ENCODE measurements around the gene CTDSPL. TPM values are rescaled to one million over a fixed set of nuclear protein-coding genes. Genes with fewer than 3 reads are reported as not detected.

The CTDSPL gene
- total and polyA plus RNA-seq, 2 of the 13 experiments (the other 11 are each of a cell fraction or from before 2014, with no cell fraction given): 26.1 to 142 TPM

DNA sequence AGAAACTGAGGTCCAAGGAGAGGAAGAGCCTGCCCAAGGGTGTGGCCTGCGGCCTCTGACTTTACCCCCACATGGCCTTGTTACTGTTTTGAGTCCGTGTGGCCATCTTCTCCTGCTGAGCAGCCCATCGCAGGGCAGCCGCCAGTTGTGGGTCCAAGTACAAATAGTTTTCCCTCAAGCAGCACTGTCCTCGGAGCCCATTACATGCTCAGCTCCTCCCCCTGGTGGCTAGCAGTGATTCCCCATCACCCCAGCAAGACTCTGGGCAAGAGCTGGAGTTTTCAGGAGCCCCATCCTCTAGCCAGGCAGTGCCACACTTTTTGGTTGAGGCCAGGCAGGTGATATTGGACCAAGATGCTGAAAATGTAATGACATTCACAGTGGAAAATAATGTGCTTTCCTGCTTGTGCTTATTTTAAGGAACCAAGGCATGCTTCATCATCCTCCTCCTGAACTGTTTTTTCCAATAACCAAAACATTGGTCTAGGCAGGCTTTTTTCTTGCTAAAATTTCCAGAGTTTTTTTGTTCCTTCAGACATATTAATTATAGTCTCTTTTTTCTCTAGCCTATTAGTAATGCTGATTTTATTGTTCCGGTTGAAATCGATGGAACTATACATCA lies 105.7 kb downstream of the CTDSPL start (continued):
- no peak for TF ChIP-seq ZBTB44 (CRISPR knock-in tag; IDR thresholded peaks at IDR 0.05)
- no peak for TF ChIP-seq ZNF674 (CRISPR knock-in tag; IDR thresholded peaks at IDR 0.05; ENCODE audit: low read depth)
- TF ChIP-seq SMAD3 (CRISPR knock-in tag; IDR thresholded peaks at IDR 0.05): 0 out of 2 replicates have a peak, but pooled peaks have one; percentile 32
- TF ChIP-seq ZNF547 (CRISPR knock-in tag; IDR thresholded peaks at IDR 0.05): no peak
- TF ChIP-seq ZNF83 (CRISPR knock-in tag; IDR thresholded peaks at IDR 0.05; ENCODE audit: borderline replicate concordance): no peak
- no peak for TF ChIP-seq NCOA2 (CRISPR knock-in tag; IDR thresholded peaks at IDR 0.05)
- 0 out of 2 replicates have a peak, but pooled peaks have one; percentile 25 for TF ChIP-seq ZNF609 (CRISPR knock-in tag; IDR thresholded peaks at IDR 0.05; ENCODE audit: borderline replicate concordance)
- TF ChIP-seq FLYWCH1 (CRISPR knock-in tag; IDR thresholded peaks at IDR 0.05): no peak
- no peak for TF ChIP-seq MYPOP (CRISPR knock-in tag; IDR thresholded peaks at IDR 0.05)
- no peak for TF ChIP-seq ZFP62 (CRISPR knock-in tag; IDR thresholded peaks at IDR 0.05)
- 0 out of 2 replicates have a peak, but pooled peaks have one; percentile 24 for TF ChIP-seq PITX1 (CRISPR knock-in tag; IDR thresholded peaks at IDR 0.05)
- no peak for TF ChIP-seq ETV6 (CRISPR knock-in tag; conservative IDR thresholded peaks at IDR 0.05)
- TF ChIP-seq, protein P1, sequence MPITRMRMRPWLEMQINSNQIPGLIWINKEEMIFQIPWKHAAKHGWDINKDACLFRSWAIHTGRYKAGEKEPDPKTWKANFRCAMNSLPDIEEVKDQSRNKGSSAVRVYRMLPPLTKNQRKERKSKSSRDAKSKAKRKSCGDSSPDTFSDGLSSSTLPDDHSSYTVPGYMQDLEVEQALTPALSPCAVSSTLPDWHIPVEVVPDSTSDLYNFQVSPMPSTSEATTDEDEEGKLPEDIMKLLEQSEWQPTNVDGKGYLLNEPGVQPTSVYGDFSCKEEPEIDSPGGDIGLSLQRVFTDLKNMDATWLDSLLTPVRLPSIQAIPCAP (CRISPR knock-in tag; IDR thresholded peaks at IDR 0.05; ENCODE audit: low read depth): no peak
- TF ChIP-seq CSRNP1 (CRISPR knock-in tag; IDR thresholded peaks at IDR 0.05): no peak
- TF ChIP-seq, protein P2, sequence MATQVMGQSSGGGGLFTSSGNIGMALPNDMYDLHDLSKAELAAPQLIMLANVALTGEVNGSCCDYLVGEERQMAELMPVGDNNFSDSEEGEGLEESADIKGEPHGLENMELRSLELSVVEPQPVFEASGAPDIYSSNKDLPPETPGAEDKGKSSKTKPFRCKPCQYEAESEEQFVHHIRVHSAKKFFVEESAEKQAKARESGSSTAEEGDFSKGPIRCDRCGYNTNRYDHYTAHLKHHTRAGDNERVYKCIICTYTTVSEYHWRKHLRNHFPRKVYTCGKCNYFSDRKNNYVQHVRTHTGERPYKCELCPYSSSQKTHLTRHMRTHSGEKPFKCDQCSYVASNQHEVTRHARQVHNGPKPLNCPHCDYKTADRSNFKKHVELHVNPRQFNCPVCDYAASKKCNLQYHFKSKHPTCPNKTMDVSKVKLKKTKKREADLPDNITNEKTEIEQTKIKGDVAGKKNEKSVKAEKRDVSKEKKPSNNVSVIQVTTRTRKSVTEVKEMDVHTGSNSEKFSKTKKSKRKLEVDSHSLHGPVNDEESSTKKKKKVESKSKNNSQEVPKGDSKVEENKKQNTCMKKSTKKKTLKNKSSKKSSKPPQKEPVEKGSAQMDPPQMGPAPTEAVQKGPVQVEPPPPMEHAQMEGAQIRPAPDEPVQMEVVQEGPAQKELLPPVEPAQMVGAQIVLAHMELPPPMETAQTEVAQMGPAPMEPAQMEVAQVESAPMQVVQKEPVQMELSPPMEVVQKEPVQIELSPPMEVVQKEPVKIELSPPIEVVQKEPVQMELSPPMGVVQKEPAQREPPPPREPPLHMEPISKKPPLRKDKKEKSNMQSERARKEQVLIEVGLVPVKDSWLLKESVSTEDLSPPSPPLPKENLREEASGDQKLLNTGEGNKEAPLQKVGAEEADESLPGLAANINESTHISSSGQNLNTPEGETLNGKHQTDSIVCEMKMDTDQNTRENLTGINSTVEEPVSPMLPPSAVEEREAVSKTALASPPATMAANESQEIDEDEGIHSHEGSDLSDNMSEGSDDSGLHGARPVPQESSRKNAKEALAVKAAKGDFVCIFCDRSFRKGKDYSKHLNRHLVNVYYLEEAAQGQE (IDR thresholded peaks at IDR 0.05; ENCODE audit: borderline replicate concordance in 1 of 2, low read depth in 1 of 2, low read length in 2 of 2): no peak

Data from HepG2 (cell line).